HG03460 (cell line): Measurements from ENCODE around the gene TMEM94.
"Not testable (repeated sequence)": the region's sequence is repeated elsewhere in the genome, so short reads cannot be mapped to it uniquely, and the experiment has no call there.

Experiments used
- ATAC-seq: cut with Tn5 transposase; IDR thresholded peaks from one replicate; pipeline ENCODE4 v1.9.1; 2021; ENCODE audit not compliant: unreplicated experiment

TMEM94 gene

DNA sequence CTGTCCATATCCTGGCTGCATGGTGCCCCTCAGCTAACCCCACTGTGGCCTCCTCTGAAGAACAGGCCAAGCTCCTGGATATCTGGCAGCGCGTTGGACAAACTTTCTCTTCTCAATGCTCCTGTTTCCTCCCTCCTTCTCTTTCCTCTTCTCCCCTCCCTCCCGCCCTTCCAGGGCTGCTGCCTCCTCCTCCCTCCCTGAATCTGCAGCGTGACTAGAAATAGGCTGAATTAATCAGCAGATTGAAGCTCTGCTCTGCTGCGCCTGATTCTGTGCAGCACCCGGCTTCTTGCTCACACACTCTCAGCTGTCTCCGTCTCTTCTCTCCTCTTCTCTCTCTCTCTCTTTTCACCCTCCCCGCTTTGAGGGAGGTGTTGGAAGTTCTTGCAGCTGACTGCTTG, 19.8 kb downstream of the TMEM94 start:
- ATAC-seq = no peak

DNA sequence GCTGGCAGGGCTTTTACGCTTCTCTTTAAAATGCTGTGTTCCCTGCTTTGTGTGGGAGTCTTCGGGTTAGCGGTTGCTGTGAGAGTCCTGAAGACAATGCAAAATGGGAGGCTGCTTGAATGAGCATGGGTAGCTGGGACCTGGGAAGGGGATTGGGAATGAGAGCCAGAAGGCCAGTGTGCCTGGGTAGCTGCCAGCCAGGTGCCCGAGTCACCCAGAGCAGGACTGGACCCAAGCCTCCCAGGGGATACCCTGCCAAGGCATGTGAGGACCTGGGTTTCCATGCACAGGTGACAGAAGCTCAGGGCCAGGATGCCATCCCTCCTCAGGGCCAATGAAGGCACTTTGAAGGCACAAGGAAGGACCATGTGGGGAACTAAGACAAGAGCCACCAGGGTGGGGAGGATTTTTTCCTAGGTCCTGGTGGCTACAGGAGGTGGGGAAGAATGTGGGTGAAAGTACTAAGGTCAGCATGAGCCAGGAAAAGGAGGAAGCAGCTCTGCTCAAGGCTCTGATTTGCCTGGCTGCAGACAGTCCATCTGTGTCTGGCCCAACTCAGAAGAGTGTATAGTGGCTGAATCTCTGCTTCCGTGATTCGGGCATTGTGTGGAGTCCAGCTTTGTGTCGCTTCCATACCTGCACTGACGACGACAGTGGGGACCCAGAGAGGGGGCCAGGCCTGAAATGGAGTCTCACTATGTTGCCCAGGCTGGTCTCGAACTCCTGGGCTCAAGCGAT, 20.5 kb downstream of the TMEM94 start:
- no peak for ATAC-seq

DNA sequence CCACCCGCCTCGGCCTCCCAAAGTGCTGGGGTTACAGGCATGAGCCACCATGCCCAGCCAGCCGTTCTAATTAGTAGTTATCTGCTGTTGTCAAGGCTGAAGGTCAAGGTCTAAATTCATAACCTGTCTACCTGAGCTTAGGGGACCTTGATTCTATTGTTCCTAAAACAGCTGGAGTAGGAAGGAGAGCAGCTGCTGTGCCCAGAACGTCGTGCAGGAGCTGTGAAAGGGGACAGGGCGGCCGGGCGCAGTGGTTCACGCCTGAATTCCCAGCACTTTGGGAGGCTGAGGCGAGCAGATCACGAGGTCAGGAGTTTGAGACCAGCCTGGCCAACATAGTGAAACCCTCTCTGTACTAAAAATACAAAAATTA, 21.0 kb downstream of the TMEM94 start:
- ATAC-seq = not testable (repeated sequence)

DNA sequence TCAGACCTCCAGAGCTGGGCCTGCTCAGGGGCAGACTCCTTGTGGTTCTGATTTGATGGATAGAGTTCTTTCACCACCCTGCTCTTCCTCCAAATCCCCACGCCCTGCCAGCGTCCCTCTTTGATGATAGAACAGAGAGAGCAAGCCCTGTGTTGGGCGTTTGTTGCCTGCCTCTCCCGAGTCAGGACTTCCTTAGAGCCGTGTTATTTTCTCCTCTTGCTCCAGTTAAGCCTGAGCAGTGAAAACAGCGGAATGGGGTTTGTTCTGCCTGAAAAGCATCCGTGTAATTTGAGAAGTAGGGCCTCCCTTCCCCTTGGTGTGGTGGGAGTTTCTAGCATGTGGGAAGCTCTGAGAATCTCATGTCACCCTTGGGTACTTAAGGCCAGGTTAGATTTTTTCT, 22.1 kb downstream of the TMEM94 start:
- ATAC-seq = no peak

DNA sequence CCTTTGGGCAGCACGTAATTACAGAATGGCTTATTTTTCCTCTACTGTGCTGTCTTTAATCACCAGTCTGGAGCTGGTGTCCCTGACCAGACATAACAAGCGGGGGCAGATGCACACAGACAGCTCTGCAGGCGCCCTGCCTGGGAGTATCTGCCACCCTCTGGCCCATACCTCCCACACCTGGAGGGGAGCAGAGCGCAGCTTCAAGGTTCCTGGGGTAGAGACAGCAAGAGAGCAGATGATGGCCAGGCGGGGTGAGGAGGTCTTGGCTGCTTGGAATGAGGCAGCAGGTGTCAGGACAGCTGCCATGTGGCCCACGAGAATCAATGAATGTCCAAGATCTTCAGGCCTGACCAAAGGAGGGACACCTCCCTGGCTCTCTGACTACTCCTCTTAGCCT, 23.8 kb downstream of the TMEM94 start:
- ATAC-seq = no peak

DNA sequence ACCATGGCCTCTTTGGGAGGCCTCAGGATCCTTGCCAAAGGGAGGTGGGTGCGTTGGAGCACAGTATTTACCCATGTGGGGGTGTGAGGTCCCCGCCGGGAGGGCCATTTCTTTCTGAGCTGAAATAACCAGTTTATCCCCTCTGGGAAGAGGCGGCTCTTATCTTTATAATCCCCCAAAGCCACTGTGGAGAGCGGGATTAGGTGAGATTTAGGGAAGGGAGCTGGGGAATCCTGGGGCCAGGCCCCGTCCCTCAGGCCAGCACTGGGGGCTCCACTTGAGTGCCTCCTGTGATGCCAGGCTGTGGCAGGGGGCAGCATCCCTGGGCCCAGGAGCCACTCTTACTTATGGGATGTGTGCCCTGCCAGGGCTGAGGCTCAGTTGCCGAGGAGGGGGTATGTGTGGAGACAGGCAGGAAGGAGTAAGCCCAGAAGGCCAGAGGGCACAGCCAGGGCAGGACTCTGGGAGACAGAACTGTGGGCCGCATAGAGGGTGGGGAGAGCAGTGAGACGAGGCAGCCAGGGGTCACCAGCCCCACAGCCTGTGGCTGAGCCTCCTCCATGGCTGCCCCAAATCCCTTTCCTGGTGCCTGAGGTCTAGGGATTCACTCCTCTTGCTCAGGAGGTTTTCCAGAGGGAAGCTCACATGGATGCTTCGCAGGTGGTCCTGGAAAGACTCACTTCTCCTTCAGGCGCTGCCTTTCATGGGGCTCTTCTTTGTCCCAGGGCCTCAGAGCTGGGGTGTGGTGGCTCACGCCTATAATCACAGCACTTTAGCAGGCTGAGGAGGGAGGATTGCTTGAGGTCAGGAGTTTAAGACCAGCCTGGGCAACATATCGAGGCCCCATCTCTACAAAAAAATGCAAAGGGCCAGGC, 25.0 kb downstream of the TMEM94 start:
- ATAC-seq = no peak

DNA sequence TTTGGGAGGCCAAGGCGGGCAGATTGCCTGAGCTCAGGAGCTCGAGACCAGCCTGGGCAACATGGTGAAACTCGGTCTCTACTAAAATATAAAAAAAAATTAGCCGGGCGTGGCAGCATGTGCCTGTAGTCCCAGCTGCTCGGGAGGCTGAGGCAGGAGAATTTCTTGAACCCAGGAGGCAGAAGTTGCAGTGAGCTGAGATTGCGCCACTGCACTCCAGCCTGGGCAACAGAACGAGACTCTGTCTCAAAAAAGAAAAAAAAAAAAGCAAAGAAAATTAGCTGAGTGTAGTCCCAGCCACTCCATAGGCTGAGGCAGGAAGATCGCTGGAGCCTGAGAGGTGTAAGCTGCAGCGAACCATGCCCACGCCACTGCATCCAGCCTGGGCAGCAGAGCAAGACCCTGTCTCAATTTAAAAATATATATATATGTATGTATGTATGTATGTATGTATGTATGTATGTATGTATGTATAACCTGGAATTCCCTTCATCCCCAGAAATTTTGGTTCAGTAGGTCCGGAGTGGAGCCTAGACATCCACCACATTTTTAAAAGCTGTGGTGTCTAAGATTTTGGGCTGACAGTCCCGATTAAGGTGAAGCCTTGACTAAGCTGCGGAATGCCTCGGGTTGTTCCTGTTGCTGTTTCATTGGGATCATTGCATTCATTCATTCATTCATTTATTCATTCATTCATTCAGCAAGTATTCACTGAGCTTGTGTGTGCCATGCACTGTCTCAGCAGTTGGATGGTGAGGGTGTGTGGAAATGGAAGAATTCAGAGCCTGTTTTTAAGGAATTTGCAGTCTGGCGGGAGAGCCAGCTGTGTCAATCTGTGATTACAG, 25.9 kb downstream of the TMEM94 start:
- ATAC-seq = no peak

DNA sequence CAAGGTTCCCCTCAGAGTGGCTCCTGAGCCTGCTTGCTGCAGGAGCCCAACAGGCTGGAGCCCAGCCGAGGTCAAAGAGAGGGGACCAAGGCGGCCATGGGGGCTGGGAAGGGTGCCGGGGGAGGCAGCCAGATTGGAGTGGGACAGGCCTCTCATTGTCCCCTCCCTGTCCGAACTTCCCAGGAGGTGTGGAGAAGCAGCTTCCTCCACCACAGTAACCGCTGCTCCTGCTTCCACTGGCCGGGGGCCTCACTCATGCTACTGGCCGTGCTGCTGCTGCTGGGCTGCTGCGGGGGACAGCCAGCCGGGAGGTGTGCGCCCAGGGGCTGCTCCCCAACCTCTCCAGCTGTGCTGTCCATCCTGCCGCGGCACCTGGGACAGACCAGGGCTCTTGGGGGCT, 29.3 kb downstream of the TMEM94 start:
- no peak for ATAC-seq

DNA sequence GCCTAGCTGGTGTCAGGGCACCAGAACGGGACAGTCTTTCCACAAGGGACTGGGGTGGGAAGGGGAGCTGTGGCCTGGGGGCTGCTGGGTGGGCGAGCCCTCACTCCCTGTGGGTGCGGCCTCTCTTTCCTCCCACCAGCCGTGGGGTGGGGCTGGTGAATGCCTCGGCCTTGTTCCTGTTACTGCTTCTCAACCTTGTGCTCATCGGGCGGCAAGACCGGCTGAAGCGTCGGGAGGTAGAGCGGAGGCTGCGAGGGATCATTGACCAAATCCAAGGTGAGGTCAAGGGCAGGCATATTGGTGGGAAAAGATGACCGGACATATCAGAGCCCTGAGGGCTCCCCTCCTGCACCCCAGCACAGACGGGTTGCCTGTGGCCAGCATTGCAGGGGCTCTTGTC, 29.7 kb downstream of the TMEM94 start:
- no peak for ATAC-seq

DNA sequence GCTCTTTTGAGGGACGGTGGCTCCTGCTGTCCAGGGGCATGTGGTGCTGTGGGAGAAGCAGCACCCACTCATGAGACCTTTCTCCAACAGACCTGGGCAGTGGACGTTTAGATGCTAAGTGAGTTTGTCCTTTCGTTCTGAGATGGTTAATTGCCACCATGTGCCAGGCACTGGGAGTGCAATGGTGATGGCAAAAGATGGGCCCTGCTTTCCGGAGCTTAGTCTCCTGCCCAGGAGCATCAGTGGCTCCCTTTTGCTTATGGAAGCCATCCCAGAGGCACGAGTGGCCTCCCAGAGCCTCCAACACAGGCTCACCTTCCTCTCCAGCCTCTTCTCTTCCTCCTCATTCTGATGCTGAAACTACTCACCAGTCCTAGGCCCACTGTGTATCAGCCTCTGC, 30.5 kb downstream of the TMEM94 start:
- no peak for ATAC-seq

DNA sequence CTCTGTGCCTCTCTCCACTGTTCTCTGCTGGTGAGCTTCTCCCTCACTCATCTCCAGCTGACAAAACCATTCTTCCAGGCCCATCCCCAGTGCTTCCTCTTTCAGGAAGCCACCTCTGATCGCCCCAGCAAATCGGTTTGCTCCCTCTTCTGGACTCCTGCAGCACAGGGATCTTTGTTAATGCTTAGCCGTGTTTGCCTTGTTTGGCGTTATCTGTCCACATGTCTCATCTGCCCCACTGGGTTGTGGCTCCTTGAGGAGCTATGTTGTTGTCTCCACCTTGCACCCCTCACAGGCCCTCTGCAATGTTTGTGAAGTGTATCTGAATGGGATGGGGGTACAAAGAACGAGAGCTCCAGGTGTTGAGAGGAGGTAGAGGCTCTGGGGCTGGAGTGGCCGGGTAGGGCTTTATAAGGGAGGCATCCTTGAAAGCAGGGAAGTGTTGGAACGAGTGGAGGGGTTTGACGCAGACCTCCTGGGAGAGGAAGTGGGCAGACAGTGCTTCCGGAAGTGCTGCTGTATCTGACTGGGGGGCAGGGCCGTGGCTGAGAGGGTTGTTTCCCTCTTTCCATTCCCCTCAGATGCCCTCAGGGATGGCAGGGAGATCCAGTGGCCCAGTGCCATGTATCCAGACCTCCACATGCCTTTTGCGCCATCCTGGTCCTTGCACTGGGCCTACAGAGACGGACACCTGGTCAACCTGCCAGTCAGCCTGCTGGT, 31.1 kb downstream of the TMEM94 start:
- no peak for ATAC-seq

DNA sequence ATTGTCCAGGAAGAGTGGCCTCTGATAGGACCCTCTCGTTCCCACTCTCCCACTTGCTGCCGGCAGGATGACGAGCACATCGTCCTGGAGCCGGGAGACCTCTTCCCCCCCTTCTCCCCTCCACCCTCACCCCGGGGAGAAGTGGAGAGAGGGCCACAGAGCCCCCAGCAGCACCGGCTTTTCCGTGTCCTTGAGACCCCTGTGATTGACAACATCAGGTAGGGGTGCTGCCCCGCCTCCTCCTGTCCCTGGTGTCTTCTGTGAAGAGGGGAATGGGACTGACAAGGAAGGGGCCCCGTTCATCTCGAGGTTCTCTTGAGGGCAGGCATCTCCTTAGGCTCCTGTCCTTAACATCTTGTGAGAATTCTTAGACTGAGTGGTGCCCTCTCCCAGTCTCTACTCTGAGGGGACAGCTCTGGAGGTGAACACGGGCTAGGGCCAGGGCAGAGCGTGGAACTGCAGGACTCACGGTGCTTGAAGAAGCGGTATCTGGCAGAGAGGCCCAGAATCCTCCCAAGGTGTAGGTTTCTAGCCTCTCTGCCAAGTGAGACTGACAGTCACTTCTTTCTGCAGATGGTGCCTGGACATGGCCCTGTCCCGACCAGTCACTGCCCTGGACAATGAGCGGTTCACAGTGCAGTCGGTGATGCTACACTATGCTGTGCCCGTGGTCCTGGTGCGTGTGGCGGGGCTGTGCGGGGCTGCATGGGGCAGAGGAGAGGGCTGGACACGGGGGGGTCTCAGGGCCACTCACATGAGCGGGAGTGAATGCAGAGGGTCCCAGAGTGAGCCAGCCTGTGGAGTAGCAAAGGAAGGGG, 32.5 kb downstream of the TMEM94 start:
- ATAC-seq = no peak

DNA sequence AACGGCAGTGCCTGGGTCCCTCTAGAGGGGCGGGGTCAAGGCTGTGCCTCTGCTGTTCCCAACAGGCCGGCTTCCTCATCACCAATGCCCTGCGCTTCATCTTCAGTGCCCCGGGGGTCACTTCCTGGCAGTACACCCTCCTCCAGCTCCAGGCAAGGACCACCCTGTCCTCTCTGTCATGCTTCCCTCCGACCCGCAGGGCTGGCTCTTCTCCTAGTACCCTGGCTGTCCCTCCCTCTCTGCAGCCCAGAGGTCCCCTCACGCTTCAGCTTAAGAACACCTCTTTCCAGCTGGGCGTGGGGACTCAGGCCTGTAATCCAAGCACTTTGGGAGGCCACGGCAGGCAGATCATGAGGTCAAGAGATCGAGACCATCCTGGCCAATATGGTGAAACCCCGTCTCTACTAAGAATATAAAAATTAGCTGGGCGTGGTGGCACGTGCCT, 33.1 kb downstream of the TMEM94 start:
- ATAC-seq = no peak

DNA sequence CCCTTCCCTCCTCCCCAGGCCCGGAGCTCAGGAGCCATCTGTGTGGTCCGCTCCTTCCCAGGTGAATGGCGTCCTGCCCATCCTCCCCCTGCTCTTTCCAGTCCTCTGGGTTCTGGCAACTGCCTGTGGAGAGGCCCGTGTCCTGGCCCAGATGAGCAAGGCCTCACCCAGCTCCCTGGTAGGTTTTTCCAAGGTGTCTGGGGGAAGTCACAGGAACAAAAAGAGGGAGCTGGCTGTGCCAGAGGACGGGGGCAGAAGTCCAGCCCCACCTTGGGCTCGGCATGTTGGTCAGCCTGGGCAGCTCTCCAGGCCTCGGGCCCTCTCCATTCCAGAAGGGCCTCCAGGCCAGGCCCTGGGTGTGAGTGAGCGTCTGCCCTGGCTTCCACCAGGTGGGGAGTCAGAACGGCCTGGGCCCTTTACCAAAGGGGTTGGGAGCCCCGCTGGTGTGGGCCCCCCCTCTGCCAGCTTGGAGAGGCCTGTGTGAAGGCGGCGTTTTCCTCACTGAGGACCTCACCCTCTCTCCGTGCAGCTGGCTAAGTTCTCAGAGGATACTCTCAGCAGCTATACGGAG, 33.8 kb downstream of the TMEM94 start:
- no peak for ATAC-seq

DNA sequence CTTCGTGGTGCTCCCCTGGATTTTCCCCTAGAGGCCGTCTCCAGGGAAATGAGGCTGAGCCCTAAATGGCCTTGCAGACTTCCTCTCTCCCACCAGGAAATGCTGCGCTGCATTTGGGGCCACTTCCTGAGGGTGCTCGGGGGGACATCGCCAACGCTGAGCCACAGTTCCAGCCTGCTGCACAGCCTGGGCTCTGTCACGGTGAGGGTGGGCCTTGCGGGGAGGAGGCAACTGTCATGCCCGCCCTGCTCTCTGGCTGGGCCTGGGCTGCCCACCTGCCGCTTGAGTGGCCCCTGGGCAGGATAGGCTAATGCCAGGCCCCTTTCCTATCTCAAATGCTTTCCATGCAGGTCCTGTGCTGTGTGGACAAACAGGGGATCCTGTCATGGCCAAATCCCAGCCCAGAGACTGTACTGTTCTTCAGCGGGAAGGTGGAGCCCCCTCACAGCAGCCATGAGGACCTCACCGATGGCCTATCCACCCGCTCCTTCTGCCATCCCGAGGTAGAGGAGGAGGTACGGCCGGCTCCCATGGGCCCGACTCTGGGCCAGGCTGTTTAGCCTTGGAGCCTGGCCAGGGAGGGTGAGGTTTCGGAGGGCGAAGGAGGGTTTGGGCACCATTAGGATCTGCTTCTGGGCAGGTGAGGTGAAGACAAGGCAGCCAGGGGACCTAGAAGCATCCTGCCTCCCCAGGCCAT, 34.7 kb downstream of the TMEM94 start:
- ATAC-seq = no peak

DNA sequence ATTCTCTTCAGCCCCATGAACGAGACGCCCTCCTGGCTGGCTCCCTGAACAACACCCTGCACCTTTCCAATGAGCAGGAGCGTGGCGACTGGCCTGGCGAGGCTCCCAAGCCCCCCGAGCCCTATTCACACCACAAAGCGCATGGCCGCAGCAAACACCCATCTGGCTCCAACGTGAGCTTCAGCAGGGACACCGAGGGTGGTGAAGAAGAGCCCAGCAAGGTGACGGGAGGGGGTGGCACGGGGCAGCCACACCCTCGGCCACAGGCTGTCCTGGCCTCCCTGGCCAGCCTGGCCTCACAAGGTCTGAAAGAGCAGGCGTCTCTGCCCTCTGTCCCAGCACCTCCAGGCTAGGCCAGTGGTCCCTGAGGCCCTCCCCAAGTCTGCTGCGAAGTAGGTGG, 35.2 kb downstream of the TMEM94 start:
- ATAC-seq = no peak

DNA sequence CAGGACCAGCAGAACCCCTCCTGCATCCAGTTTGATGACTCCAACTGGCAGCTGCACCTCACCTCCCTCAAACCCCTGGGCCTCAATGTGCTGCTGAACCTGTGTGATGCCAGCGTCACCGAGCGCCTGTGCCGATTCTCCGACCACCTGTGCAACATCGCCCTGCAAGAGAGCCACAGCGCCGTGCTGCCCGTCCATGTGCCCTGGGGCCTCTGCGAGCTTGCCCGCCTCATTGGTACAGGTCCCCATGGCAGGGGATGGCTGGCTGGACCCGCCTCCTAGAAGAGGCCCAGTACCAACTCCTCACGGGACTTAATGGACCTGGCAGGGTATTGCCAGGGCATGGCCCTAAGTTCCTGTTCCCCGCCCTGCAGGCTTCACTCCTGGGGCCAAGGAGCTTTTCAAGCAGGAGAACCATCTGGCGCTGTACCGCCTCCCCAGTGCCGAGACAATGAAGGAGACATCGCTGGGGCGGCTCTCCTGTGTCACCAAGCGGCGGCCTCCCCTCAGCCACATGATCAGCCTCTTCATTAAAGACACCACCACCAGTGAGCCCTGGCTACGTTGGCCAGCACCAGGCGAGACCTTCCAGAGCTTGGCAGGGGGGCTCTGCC, 36.2 kb downstream of the TMEM94 start:
- no peak for ATAC-seq

DNA sequence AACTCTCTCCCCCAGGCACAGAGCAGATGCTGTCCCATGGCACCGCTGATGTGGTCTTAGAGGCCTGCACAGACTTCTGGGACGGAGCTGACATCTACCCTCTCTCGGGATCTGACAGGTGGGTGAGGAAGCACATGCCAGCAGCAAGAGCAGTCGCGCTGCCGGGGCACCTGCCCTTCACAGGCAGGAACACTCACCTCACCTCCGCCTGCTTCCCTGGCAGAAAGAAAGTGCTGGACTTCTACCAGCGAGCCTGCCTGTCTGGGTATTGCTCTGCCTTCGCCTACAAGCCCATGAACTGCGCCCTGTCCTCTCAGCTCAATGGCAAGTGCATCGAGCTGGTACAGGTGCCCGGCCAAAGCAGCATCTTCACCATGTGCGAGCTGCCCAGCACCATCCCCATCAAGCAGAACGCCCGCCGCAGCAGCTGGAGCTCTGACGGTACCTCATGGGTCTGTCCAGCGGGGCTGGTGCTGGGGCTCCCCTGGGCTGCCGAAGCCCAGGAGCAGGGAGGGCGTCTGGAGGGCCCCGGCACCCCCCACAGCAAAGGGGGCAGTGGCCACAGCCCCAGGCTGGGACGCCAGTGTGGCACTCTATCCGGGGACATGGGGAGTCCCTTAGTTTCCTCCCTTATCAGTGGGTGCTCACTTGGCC, 37.2 kb downstream of the TMEM94 start:
- ATAC-seq = no peak
